Measurements from ENCODE around the gene TWNK.

Gene TWNK

DNA sequence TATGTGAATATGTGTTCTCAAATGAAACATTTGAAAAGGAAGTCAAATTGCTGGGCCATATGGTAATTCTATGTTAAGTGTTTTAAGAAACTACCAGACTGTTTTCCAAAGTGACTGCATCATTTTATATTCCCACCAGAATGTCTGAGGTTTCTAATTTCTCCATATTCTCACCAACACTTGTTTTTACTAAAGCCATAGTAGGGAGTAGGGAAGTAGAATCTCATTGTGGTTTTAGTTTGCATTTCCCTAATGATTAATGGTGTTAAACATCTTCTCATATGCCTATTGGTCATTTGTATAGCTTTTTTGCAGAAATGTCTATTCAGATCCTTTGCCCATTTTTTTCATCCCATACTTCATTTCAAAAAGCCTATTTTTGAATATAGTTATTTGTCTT lies 27.1 kb upstream of the TWNK start:
- Histone ChIP-seq H3K27ac (ENCODE audit: low read depth, low read length, poor library complexity, severe bottlenecking) (no peak overlapping the region), H3K36me3 (ENCODE audit: insufficient read depth, low read length) (peaks cover 43% of the 10 kb centered on the region; the same call in 1 of the 2 replicates)

DNA sequence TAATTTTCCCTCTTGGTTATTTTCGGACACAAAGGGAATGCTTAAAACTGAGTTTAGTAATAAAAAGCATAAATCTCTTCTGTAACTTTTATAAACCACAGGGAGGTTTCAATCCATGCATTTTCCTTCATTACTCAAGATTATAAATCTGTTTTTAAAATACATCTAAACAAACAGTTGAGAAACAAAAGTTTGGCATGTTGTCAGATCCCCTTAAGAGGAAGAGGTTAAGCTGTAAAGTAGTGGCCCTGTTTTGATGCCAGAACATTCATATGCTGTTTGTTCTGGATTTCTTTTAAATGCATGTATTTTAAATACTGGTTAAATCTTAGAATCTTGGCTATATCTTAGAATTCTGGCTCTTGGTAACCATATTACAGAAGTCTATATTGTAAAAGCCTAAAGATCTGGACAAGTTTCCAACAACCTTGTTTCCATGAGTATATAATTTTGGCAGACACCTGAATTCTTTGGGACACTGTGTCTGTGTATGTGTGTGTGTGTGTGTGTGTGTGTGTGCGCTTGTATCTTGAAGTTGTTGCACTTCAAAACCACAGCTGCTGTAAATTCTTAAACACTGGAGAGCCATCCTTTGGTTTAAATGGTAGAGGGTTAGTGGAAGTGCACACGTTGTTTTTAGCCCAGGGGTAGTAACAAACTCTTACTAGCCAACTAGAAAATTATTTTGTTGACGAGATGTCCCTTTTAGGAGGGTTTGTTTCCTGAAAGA lies 24.8 kb upstream of the TWNK start:
- no peaks in the 10 kb centered on the region for H4K20me1 ChIP-seq (ENCODE audit: insufficient read depth, low read length)
- TF ChIP-seq CTCF (IDR thresholded peaks at IDR 0.05; ENCODE audit: low read length) (no peak), EZH2 (IDR thresholded peaks at IDR 0.05; ENCODE audit: borderline replicate concordance, low read length) (no peak)
- no peak overlapping the region for H3K9ac ChIP-seq (ENCODE audit: low read length)
- H3K4me2 ChIP-seq (ENCODE audit: low read length): no peak overlapping the region
- H3K4me3 ChIP-seq (ENCODE audit: low read depth, low read length, poor library complexity, severe bottlenecking): no peak overlapping the region
- no peaks in the 10 kb centered on the region for H3K27me3 ChIP-seq (ENCODE audit: insufficient read depth, low read length)
- no peaks in the 10 kb centered on the region for H3K9me3 ChIP-seq (ENCODE audit: low read length)
- H3K27ac ChIP-seq (ENCODE audit: low read depth, low read length, poor library complexity, severe bottlenecking): no peak overlapping the region
- no peak overlapping the region for H2AFZ ChIP-seq (ENCODE audit: low read length)
- no peaks in the 10 kb centered on the region for H3F3A ChIP-seq (ENCODE audit: insufficient read depth, low read length)
- no peaks in the 10 kb centered on the region for H3K79me2 ChIP-seq (ENCODE audit: insufficient read depth, low read length)
- peaks cover 37% of the 10 kb centered on the region; the same call in 1 of the 2 replicates for H3K36me3 ChIP-seq (ENCODE audit: insufficient read depth, low read length)
- H3K4me1 ChIP-seq (ENCODE audit: insufficient read depth, low read length, severe bottlenecking): no peaks in the 10 kb centered on the region
- no peaks in the 10 kb centered on the region for H3K9me2 ChIP-seq (ENCODE audit: low read depth, low read length)

More for the DNA sequence above, 27.1 kb upstream of the TWNK start:
- no peaks in the 10 kb centered on the region for H3F3A ChIP-seq (ENCODE audit: insufficient read depth, low read length)
- TF ChIP-seq EZH2 (IDR thresholded peaks at IDR 0.05; ENCODE audit: borderline replicate concordance, low read length) (no peak), CTCF (IDR thresholded peaks at IDR 0.05; ENCODE audit: low read length) (no peak)
- H3K79me2 ChIP-seq (ENCODE audit: insufficient read depth, low read length): no peaks in the 10 kb centered on the region
- H3K9ac ChIP-seq (ENCODE audit: low read length): no peak overlapping the region
- H3K9me3 ChIP-seq (ENCODE audit: low read length): no peaks in the 10 kb centered on the region
- H3K4me2 ChIP-seq (ENCODE audit: low read length): no peak overlapping the region
- H3K9me2 ChIP-seq (ENCODE audit: low read depth, low read length): no peaks in the 10 kb centered on the region
- H4K20me1 ChIP-seq (ENCODE audit: insufficient read depth, low read length): no peaks in the 10 kb centered on the region
- no peak overlapping the region for H2AFZ ChIP-seq (ENCODE audit: low read length)
- H3K4me3 ChIP-seq (ENCODE audit: low read depth, low read length, poor library complexity, severe bottlenecking): no peak overlapping the region
- H3K4me1 ChIP-seq (ENCODE audit: insufficient read depth, low read length, severe bottlenecking): no peaks in the 10 kb centered on the region
- no peaks in the 10 kb centered on the region for H3K27me3 ChIP-seq (ENCODE audit: insufficient read depth, low read length)

- no peak overlapping the region for H3K27ac ChIP-seq (ENCODE audit: low read depth, low read length, poor library complexity, severe bottlenecking)
- H3K79me2 ChIP-seq (ENCODE audit: insufficient read depth, low read length): no peaks in the 10 kb centered on the region
- no peak overlapping the region for H3K4me3 ChIP-seq (ENCODE audit: low read depth, low read length, poor library complexity, severe bottlenecking)
- H3K9me3 ChIP-seq (ENCODE audit: low read length): no peaks in the 10 kb centered on the region
- H3K9me2 ChIP-seq (ENCODE audit: low read depth, low read length): no peaks in the 10 kb centered on the region
- no peaks in the 10 kb centered on the region for H3K4me1 ChIP-seq (ENCODE audit: insufficient read depth, low read length, severe bottlenecking)
- H4K20me1 ChIP-seq (ENCODE audit: insufficient read depth, low read length): no peaks in the 10 kb centered on the region
- TF ChIP-seq CTCF (IDR thresholded peaks at IDR 0.05; ENCODE audit: low read length) (no peak), EZH2 (IDR thresholded peaks at IDR 0.05; ENCODE audit: borderline replicate concordance, low read length) (no peak)
- H3K4me2 ChIP-seq (ENCODE audit: low read length): no peak overlapping the region
- H3K9ac ChIP-seq (ENCODE audit: low read length): no peak overlapping the region
- no peaks in the 10 kb centered on the region for H3F3A ChIP-seq (ENCODE audit: insufficient read depth, low read length)
- no peak overlapping the region for H2AFZ ChIP-seq (ENCODE audit: low read length)
- H3K36me3 ChIP-seq (ENCODE audit: insufficient read depth, low read length): peaks cover 31% of the 10 kb centered on the region; the same call in 1 of the 2 replicates
- no peaks in the 10 kb centered on the region for H3K27me3 ChIP-seq (ENCODE audit: insufficient read depth, low read length)
Measured at GRCh38 chr10:100963826-100964225, 23.5 kb upstream of the TWNK start.

Data from OCI-LY1 (cell line).